Endodermal cell (in vitro differentiated cells): ENCODE data around the gene SLC5A5. TPM values are rescaled to one million over a fixed set of nuclear protein-coding genes. Genes with fewer than 3 reads are reported as not detected.

ENCODE experiments used
- DNase-seq: peaks from one replicate; pipeline ENCODE4 v3.0.0-alpha.2; 2017
- H3K27ac ChIP-seq: 2 replicates; pipeline ENCODE4 v1.5.1; 2013; ENCODE audit warnings: mild to moderate bottlenecking, low read depth, low read length, moderate library complexity
- H3K27me3 ChIP-seq: 2 replicates; pipeline ENCODE4 v1.6.1; 2013; ENCODE audit warnings: mild to moderate bottlenecking, low read length, moderate library complexity; ENCODE audit not compliant: insufficient read depth, control insufficient read depth, poor library complexity, severe bottlenecking
- H3K36me3 ChIP-seq: 2 replicates; pipeline ENCODE4 v1.7.0; 2013; ENCODE audit warnings: mild to moderate bottlenecking, low read length, moderate library complexity; ENCODE audit not compliant: control insufficient read depth, insufficient read depth
- H3K4me1 ChIP-seq: one replicate; pipeline ENCODE4 v1.7.0; 2013; ENCODE audit warnings: low read length; ENCODE audit not compliant: control insufficient read depth, insufficient read depth
- H3K4me3 ChIP-seq: 2 replicates; pipeline ENCODE4 v1.5.1; 2013; ENCODE audit warnings: mild to moderate bottlenecking, low read length, moderate library complexity
- H3K9ac ChIP-seq: 2 replicates; pipeline ENCODE4 v1.6.1; 2013; ENCODE audit warnings: mild to moderate bottlenecking, low read length, moderate library complexity; ENCODE audit not compliant: poor library complexity, severe bottlenecking; ENCODE audit errors: extremely low read depth
- H3K9me3 ChIP-seq: 2 replicates; pipeline ENCODE4 v1.6.1; 2013; ENCODE audit warnings: mild to moderate bottlenecking, low read length, moderate library complexity; ENCODE audit not compliant: control insufficient read depth
- H3K27ac Mint-ChIP-seq: 2 replicates; pipeline ENCODE4 v1.8.0; 2020; ENCODE audit warnings: mixed read lengths
- H3K27me3 Mint-ChIP-seq: 2 replicates; pipeline ENCODE4 v1.8.0; 2021; ENCODE audit warnings: mild to moderate bottlenecking, mixed read lengths; ENCODE audit not compliant: insufficient read depth
- H3K36me3 Mint-ChIP-seq: 2 replicates; pipeline ENCODE4 v1.8.0; 2020; ENCODE audit warnings: low read depth, mixed read lengths
- H3K4me1 Mint-ChIP-seq: 2 replicates; pipeline ENCODE4 v1.8.0; 2020; ENCODE audit warnings: mixed read lengths
- H3K4me3 Mint-ChIP-seq: 2 replicates; pipeline ENCODE4 v1.8.0; 2020; ENCODE audit warnings: mild to moderate bottlenecking, moderate library complexity, mixed read lengths
- H3K9me3 Mint-ChIP-seq: 2 replicates; pipeline ENCODE4 v1.8.0; 2020; ENCODE audit warnings: mild to moderate bottlenecking, mixed read lengths
- CTCF ChIP-seq: fragments of 200-600 bp; sonication (generic); conservative IDR thresholded peaks from 2 replicates; pipeline ENCODE4 v1.5.0; 2021; ENCODE audit warnings: antibody characterized with exemption, mild to moderate bottlenecking
- WGBS, 2 experiments: methylation state at CpG; one replicate each; pipeline versions ENCODE4 v1.1.5 to v1.1.7; 2013; ENCODE audit warnings: missing lambda C conversion rate in 2 of 2, mixed read lengths in 1 of 2; ENCODE audit not compliant: insufficient coverage in 1 of 2, insufficient read length in 1 of 2; 5-methylcytosine and 5-hydroxymethylcytosine counted together
- total RNA-seq, 2 donors: library from RNA; stranded (reverse); fragmentation: NEBNext Ultra II Directional in 1 of 2; extraction: Animal tissue kit (Norgen Biotek cat#: 25700) in 1 of 2; gene quantifications; 2 replicates in 1 of 2; 3 replicates in 1 of 2; pipeline ENCODE4 v1.2.1, GENCODE V29; 2021

The SLC5A5 gene
- total RNA-seq, 2 donors from 2014 or later = 0.15 TPM; not detected in 1

GRCh38 chr19:17829855-17830566, 41.7 kb upstream of the SLC5A5 start:
- Histone ChIP-seq H3K9ac (peak overlapping the region; percentile 59), H3K27me3 (peaks cover 14% of the 10 kb centered on the region), H3K27ac (no peak overlapping the region), H3K36me3 (no peaks in the 10 kb centered on the region), H3K4me3 (peak overlapping the region; percentile 89), H3K9me3 (no peaks in the 10 kb centered on the region), H3K4me1 (no peaks in the 10 kb centered on the region)
- no peaks in the 10 kb centered on the region for H3K9me3 Mint-ChIP-seq
- H3K4me1 Mint-ChIP-seq = peaks cover 3% of the 10 kb centered on the region
- TF ChIP-seq CTCF = peak; percentile 14
- peak overlapping the region; percentile 78 for H3K4me3 Mint-ChIP-seq
- WGBS, 2 experiments = 0 to 4% methylated on average over 5 to 29 of the region's 29 CpGs
- H3K36me3 Mint-ChIP-seq = no peaks in the 10 kb centered on the region
- H3K27ac Mint-ChIP-seq = peak overlapping the region; percentile 99
- peak; percentile 96 for DNase-seq
- peaks cover 26% of the 10 kb centered on the region for H3K27me3 Mint-ChIP-seq

- H3K36me3 Mint-ChIP-seq = no peaks in the 10 kb centered on the region
- peaks cover 28% of the 10 kb centered on the region for H3K27me3 Mint-ChIP-seq
- peak overlapping the region; percentile 99 for H3K27ac Mint-ChIP-seq
- Histone ChIP-seq H3K36me3 (no peaks in the 10 kb centered on the region), H3K27me3 (peaks cover 14% of the 10 kb centered on the region), H3K4me3 (peak overlapping the region; percentile 89), H3K4me1 (no peaks in the 10 kb centered on the region), H3K27ac (no peak overlapping the region), H3K9ac (peak overlapping the region; percentile 59), H3K9me3 (no peaks in the 10 kb centered on the region)
- peak; percentile 3 for TF ChIP-seq CTCF
- no peaks in the 10 kb centered on the region for H3K9me3 Mint-ChIP-seq
- DNase-seq = peak; percentile 99
- peaks cover 3% of the 10 kb centered on the region for H3K4me1 Mint-ChIP-seq
- 17 to 26% methylated on average over 13 to 43 of the region's 50 CpGs for WGBS, 2 experiments
- H3K4me3 Mint-ChIP-seq = peak overlapping the region; percentile 78
These were observed 41.0 kb upstream of the SLC5A5 start for GRCh38 chr19:17830567-17831418.

GRCh38 chr19:17831419-17831888, 40.3 kb upstream of the SLC5A5 start:
- no peak overlapping the region for H3K27ac ChIP-seq
- H3K9ac ChIP-seq = no peak overlapping the region
- Mint-ChIP-seq H3K9me3 (no peaks in the 10 kb centered on the region), H3K27ac (no peak overlapping the region), H3K4me1 (peaks cover 5% of the 10 kb centered on the region), H3K27me3 (peaks cover 28% of the 10 kb centered on the region), H3K4me3 (peak overlapping the region; percentile 78), H3K36me3 (no peaks in the 10 kb centered on the region)
- peaks cover 14% of the 10 kb centered on the region for H3K27me3 ChIP-seq
- DNase-seq = no peak
- H3K4me1 ChIP-seq = no peaks in the 10 kb centered on the region
- H3K36me3 ChIP-seq = no peaks in the 10 kb centered on the region
- 58 to 92% methylated on average over 7 to 24 of the region's 25 CpGs for WGBS, 2 experiments
- H3K4me3 ChIP-seq = peak overlapping the region; percentile 73
- H3K9me3 ChIP-seq = no peaks in the 10 kb centered on the region
- TF ChIP-seq CTCF = no peak
